ENCODE measurements around the gene CELF2. TPM values are rescaled to one million over a fixed set of nuclear protein-coding genes. Genes with fewer than 3 reads are reported as not detected.

Gene CELF2
- total and polyA plus RNA-seq, 9 of the 15 experiments (the other 6 are each of a cell fraction or from before 2014, with no cell fraction given) = 4.0 to 20.3 (median 11.1) TPM

GRCh38 chr10:11006428-11006825 is 11.2 kb upstream of the CELF2 start:
- intact Hi-C loops (cut with micrococcal nuclease) (no loop called here), in situ Hi-C loops (cut with MboI) (no loop called here)
- ATAC-seq = no peak
- no peak for FAIRE-seq
- Histone ChIP-seq H4K20me1 (replicated peaks; ENCODE audit: control insufficient read depth, insufficient read depth, low read length) (no peaks in the 10 kb centered on the region), H3K4me1 (replicated peaks in 1 of 2; ENCODE audit: control insufficient read depth in 2 of 2, insufficient read depth in 2 of 2, low read length in 2 of 2) (no peaks in the 10 kb centered on the region), H3K27me3 (ENCODE audit: control insufficient read depth in 2 of 2, insufficient read depth in 2 of 2, low read length in 2 of 2) (peaks cover 14 to 17% of the 10 kb centered on the region in 2 experiments), H3K27ac (ENCODE audit: extremely low read depth, low read depth, low read length) (no peak overlapping the region), H3K9me3 (replicated peaks; ENCODE audit: control insufficient read depth, insufficient read depth, low read depth, low read length) (no peaks in the 10 kb centered on the region), H3K36me3 (ENCODE audit: control insufficient read depth, insufficient read depth, low read length) (no peaks in the 10 kb centered on the region), H3K9ac (ENCODE audit: insufficient read depth in 1 of 2, low read depth in 2 of 2, low read length in 2 of 2) (no peak overlapping the region), H3K4me2 (ENCODE audit: insufficient read depth, low read length) (no peak overlapping the region), H3K79me2 (ENCODE audit: control insufficient read depth, insufficient read depth, low read length) (no peaks in the 10 kb centered on the region), H3K4me3 (no peak overlapping the region), H3K9me1 (ENCODE audit: control insufficient read depth, insufficient read depth, low read length) (no peaks in the 10 kb centered on the region), H2AFZ (ENCODE audit: low read depth, low read length) (no peak overlapping the region)
- no peak for DNase-seq (ENCODE audit: extremely low read depth in 1 of 4, low spot score in 3 of 4)
- POLR2A ChIA-PET = no interaction called here
- no TSS peak for BruUV-seq (replicated peaks)
- 0% methylated on average over 3 of the region's 3 CpGs for WGBS (ENCODE audit: insufficient coverage, low coverage, missing lambda C conversion rate)
- CTCF ChIA-PET (ENCODE audit: low intra/inter-chr PET ratio) = no interaction called here
- TF ChIP-seq ZNF263 (CRISPR knock-in tag; IDR thresholded peaks at IDR 0.05; ENCODE audit: borderline replicate concordance) = no peak
- TF ChIP-seq DMBX1 (CRISPR knock-in tag; IDR thresholded peaks at IDR 0.05; ENCODE audit: borderline replicate concordance) = no peak
- no peak for TF ChIP-seq TSC22D4 (tag; IDR thresholded peaks at IDR 0.05)
- TF ChIP-seq SAFB (IDR thresholded peaks at IDR 0.05; ENCODE audit: borderline replicate concordance, low read depth, low read length) = no peak
- TF ChIP-seq PRMT5 (CRISPR knock-in tag; IDR thresholded peaks at IDR 0.05) = no peak
- no peak for TF ChIP-seq MTA1 (IDR thresholded peaks at IDR 0.05; ENCODE audit: borderline replicate concordance)
- no peak for TF ChIP-seq ZC3H4 (CRISPR knock-in tag; IDR thresholded peaks at IDR 0.05; ENCODE audit: borderline replicate concordance)
- TF ChIP-seq ZNF780A (CRISPR knock-in tag; IDR thresholded peaks at IDR 0.05) = no peak
- TF ChIP-seq ZBTB11 (CRISPR knock-in tag; IDR thresholded peaks at IDR 0.05) = no peak
- no peak for TF ChIP-seq ZNF644 (tag; IDR thresholded peaks at IDR 0.05; ENCODE audit: low read depth)
- no peak for TF ChIP-seq ARID3A (IDR thresholded peaks at IDR 0.05; ENCODE audit: borderline replicate concordance, low read depth, low read length)
- TF ChIP-seq MAFG (tag; conservative IDR thresholded peaks at IDR 0.05) = no peak
- TF ChIP-seq SREBF2 (CRISPR knock-in tag; IDR thresholded peaks at IDR 0.05) = no peak
- TF ChIP-seq ELF2 (CRISPR knock-in tag; IDR thresholded peaks at IDR 0.05) = no peak
- no peak for TF ChIP-seq ZSCAN29 (IDR thresholded peaks at IDR 0.05)
- no peak for TF ChIP-seq BCLAF1 (IDR thresholded peaks at IDR 0.05; ENCODE audit: borderline replicate concordance in 1 of 2, control insufficient read depth in 1 of 2, low read depth in 2 of 2, low read length in 1 of 2)

Measured in K562 (cell line).